Right lobe of liver (tissue), 6 donors: ENCODE data around the gene ATR. TPM values are rescaled to one million over a fixed set of nuclear protein-coding genes. Genes with fewer than 3 reads are reported as not detected.

Source experiments
- ATAC-seq, 4 donors: fragments of 200-7000 bp; cut with Tn5 transposase; one replicate each; pipeline ENCODE4 v1.9.1; 2020; ENCODE audit warnings: mild to moderate bottlenecking in 4 of 4, moderate library complexity in 4 of 4
- DNase-seq, 3 donors: peaks; one replicate each; pipeline ENCODE4 v3.0.0-alpha.2; 2020
- H3K27ac ChIP-seq, 3 donors: fragments of 200-600 bp; one replicate each; pipeline ENCODE4 v1.8.0; 2022
- H3K27me3 ChIP-seq, 2 donors: fragments of 200-600 bp; one replicate each; pipeline ENCODE4 v1.8.0; 2022
- H3K36me3 ChIP-seq, 4 donors: fragments of 200-600 bp; sonication (generic) in 1 of 4; one replicate each; pipeline versions ENCODE4 v1.5.1 to v1.8.0; 2017 to 2022; ENCODE audit warnings: control low read depth in 1 of 4
- H3K4me1 ChIP-seq, 4 donors: fragments of 200-600 bp; sonication (generic) in 1 of 4; one replicate each; pipeline versions ENCODE4 v1.5.1 to v1.8.0; 2017 to 2022; ENCODE audit warnings: control low read depth in 1 of 4
- H3K4me3 ChIP-seq, 3 donors: fragments of 200-600 bp; one replicate each; pipeline ENCODE4 v1.8.0; 2022
- H3K9me3 ChIP-seq, 4 donors: fragments of 200-600 bp; sonication (generic) in 1 of 4; one replicate each; pipeline versions ENCODE4 v1.5.1 to v1.8.0; 2017 to 2022; ENCODE audit warnings: control low read depth in 1 of 4
- CTCF ChIP-seq, 4 donors: fragments of 200-600 bp in 3 of 4; fragments of 450-650 bp in 1 of 4; IDR thresholded peaks; one replicate each; pipeline versions ENCODE4 v1.5.1 to v1.8.0; 2016 to 2022; ENCODE audit warnings: antibody characterized with exemption in 4 of 4, mild to moderate bottlenecking in 2 of 4
- POLR2A ChIP-seq: fragments of 450-650 bp; IDR thresholded peaks from one replicate; pipeline ENCODE4 v1.6.1; 2017; ENCODE audit warnings: antibody characterized with exemption, mild to moderate bottlenecking
- WGBS: methylation state at CpG from one replicate; pipeline ENCODE4 v1.1.6; 2018; ENCODE audit warnings: low coverage, low lambda C conversion rate; ENCODE audit not compliant: insufficient coverage; ENCODE audit errors: missing lambda C conversion rate; 5-methylcytosine and 5-hydroxymethylcytosine counted together
- intact Hi-C, 2 donors: fragments of 100-400 bp; cut with DNase I; formaldehyde crosslinking; loops; one replicate each; pipeline versions ENCODE4 v1.11.2 to v1.14.1; 2022
- total RNA-seq, 6 experiments: library from RNA; depleted of rRNA in 2 of 6; stranded (reverse); fragments of >200 nt in 2 of 6; fragmentation: NEBNext Ultra II Directional in 3 of 6; extraction: Animal tissue kit (Norgen Biotek cat#: 25700) in 3 of 6; gene quantifications; one replicate each; pipeline versions ENCODE4 v1.1.0 to v1.2.4, GENCODE V29; 2016 to 2023
- donor health status: DM: no; HTN: yes; CAD: no.
- donor health status: DM: no; HTN: no; CAD: no.
- donor health status: DM: no; HTN: no; CAD: no.
- donor health status: DM: no; HTN: yes; CAD: no.
- donor health status: DM: no; HTN: yes; CAD: no.

The ATR gene
- total RNA-seq, 6 experiments from 2014 or later = 8.0 to 26.9 (median 15.7) TPM

- intact Hi-C loops = no loop called here
- no peaks in the 10 kb centered on the region for H3K27me3 ChIP-seq
- WGBS = 100% methylated on average over 2 of the region's 2 CpGs
- no peak for DNase-seq
- TF ChIP-seq POLR2A (no peak), CTCF (IDR thresholded peaks at IDR 0.05) (no peak)
- H3K36me3 ChIP-seq = peaks cover 0 to 8% (median 3%) of the 10 kb centered on the region in 4 donors
- H3K9me3 ChIP-seq = no peaks in the 10 kb centered on the region
- no peak overlapping the region for H3K4me3 ChIP-seq
- H3K4me1 ChIP-seq = no peaks in the 10 kb centered on the region
- H3K27ac ChIP-seq = no peak overlapping the region
- no peak for ATAC-seq
These were observed 97.3 kb downstream of the ATR start for GRCh38 chr3:142481196-142481595.

DNA sequence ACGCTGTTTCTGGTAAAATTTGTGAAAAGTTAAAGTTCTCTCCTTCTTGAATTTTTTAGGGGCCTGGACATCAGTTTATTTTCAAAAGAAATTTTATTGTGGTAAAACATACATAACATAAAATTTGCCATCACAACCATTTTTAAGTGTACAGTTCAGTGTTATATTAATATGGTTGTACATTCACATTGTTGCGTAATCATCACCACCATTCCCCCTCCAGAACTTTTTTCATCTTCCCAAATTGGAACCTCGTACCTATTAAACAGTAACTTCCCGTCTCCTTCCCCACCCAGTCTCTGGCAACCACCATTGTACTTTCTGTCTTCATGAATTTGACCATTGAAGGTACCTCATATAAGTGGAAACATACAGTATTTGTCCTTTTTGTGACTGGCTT, 107.7 kb downstream of the ATR start:
- Histone ChIP-seq H3K4me1 (no peaks in the 10 kb centered on the region), H3K36me3 (no peaks in the 10 kb centered on the region), H3K4me3 (no peak overlapping the region), H3K27ac (no peak overlapping the region), H3K27me3 (no peaks in the 10 kb centered on the region), H3K9me3 (no peaks in the 10 kb centered on the region)
- no peak for TF ChIP-seq POLR2A
- no peak for TF ChIP-seq CTCF (IDR thresholded peaks at IDR 0.05)
- intact Hi-C loops = no loop called here
- no peak for ATAC-seq
- WGBS = 92% methylated on average over 4 of the region's 4 CpGs
- no peak for DNase-seq

- TF ChIP-seq POLR2A (no peak), CTCF (IDR thresholded peaks at IDR 0.05) (no peak)
- Histone ChIP-seq H3K27ac (no peak overlapping the region), H3K4me1 (no peaks in the 10 kb centered on the region), H3K4me3 (no peak overlapping the region), H3K36me3 (no peaks in the 10 kb centered on the region), H3K27me3 (no peaks in the 10 kb centered on the region), H3K9me3 (no peaks in the 10 kb centered on the region)
- intact Hi-C loops = no loop called here
- DNase-seq (no peak), ATAC-seq (no peak)
- 96% methylated on average over 4 of the region's 4 CpGs for WGBS
These were observed 110.1 kb downstream of the ATR start for GRCh38 chr3:142468456-142468855.

GRCh38 chr3:142467768-142468167, 110.8 kb downstream of the ATR start:
- intact Hi-C loops = no loop called here
- H3K27ac ChIP-seq = no peak overlapping the region
- no peak for ATAC-seq
- no peak for TF ChIP-seq POLR2A
- no peak for TF ChIP-seq CTCF (IDR thresholded peaks at IDR 0.05)
- no peak for DNase-seq
- no peaks in the 10 kb centered on the region for H3K27me3 ChIP-seq
- no peak overlapping the region for H3K4me3 ChIP-seq
- 73% methylated on average over 3 of the region's 3 CpGs for WGBS
- H3K36me3 ChIP-seq = no peaks in the 10 kb centered on the region
- no peaks in the 10 kb centered on the region for H3K4me1 ChIP-seq
- no peaks in the 10 kb centered on the region for H3K9me3 ChIP-seq

GRCh38 chr3:142460689-142461088, 117.8 kb downstream of the ATR start:
- H3K9me3 ChIP-seq = no peaks in the 10 kb centered on the region
- 78% methylated on average over 3 of the region's 3 CpGs for WGBS
- H3K36me3 ChIP-seq = peaks cover 0 to 4% (median 0%) of the 10 kb centered on the region in 4 donors
- DNase-seq = no peak
- no peak for TF ChIP-seq CTCF (IDR thresholded peaks at IDR 0.05)
- H3K4me3 ChIP-seq = no peak overlapping the region
- ATAC-seq = no peak
- intact Hi-C loops = no loop called here
- H3K27me3 ChIP-seq = no peaks in the 10 kb centered on the region
- H3K27ac ChIP-seq = no peak overlapping the region
- peaks cover 0 to 11% (median 0%) of the 10 kb centered on the region in 4 donors for H3K4me1 ChIP-seq
